HepG2 (cell line): Measurements from ENCODE around the gene LLGL2. TPM values are rescaled to one million over a fixed set of nuclear protein-coding genes. Genes with fewer than 3 reads are reported as not detected.

Experiments used
- ATRX ChIP-seq: sonication (generic); formaldehyde crosslinking; IDR thresholded peaks from 2 replicates; pipeline ENCODE4 v1.4.0; 2020; ENCODE audit warnings: missing genetic modification reagents, borderline replicate concordance
- CHCHD3 ChIP-seq: sonication (generic); formaldehyde crosslinking; IDR thresholded peaks from 2 replicates; pipeline ENCODE4 v1.8.0; 2022; ENCODE audit warnings: mild to moderate bottlenecking, missing genetic modification reagents, moderate library complexity
- EEA1 ChIP-seq: sonication (generic); formaldehyde crosslinking; IDR thresholded peaks from 2 replicates; pipeline ENCODE4 v1.5.1; 2020; ENCODE audit warnings: mild to moderate bottlenecking, missing genetic modification reagents, borderline replicate concordance
- ESRRA ChIP-seq: sonication (generic); formaldehyde crosslinking; IDR thresholded peaks from 2 replicates; pipeline ENCODE4 v1.5.1; 2020; ENCODE audit warnings: mild to moderate bottlenecking, low read depth, missing genetic modification reagents
- FIP1L1 ChIP-seq: fragments of 200-400 bp; formaldehyde crosslinking; IDR thresholded peaks from 2 replicates; pipeline ENCODE4 v1.6.1; 2018; ENCODE audit warnings: low read depth, mild to moderate bottlenecking, low read length, moderate library complexity, borderline replicate concordance; ENCODE audit not compliant: insufficient read depth
- GATA4 ChIP-seq: sonication (generic); IDR thresholded peaks from 2 replicates; pipeline ENCODE4 v1.6.1; 2016; ENCODE audit warnings: antibody characterized with exemption, low read depth, borderline replicate concordance
- GFI1 ChIP-seq: sonication (generic); formaldehyde crosslinking; IDR thresholded peaks from 2 replicates; pipeline ENCODE4 v1.5.0; 2020; ENCODE audit warnings: missing genetic modification reagents, mild to moderate bottlenecking, borderline replicate concordance
- NPAS2 ChIP-seq: sonication (generic); formaldehyde crosslinking; IDR thresholded peaks from 2 replicates; pipeline ENCODE4 v1.8.0; 2022; ENCODE audit warnings: mild to moderate bottlenecking, missing genetic modification reagents, borderline replicate concordance
- NR3C1 ChIP-seq: sonication (generic); formaldehyde crosslinking; IDR thresholded peaks from 2 replicates; pipeline ENCODE4 v1.4.0; 2020; ENCODE audit warnings: missing genetic modification reagents
- PTBP1 ChIP-seq: fragments of 200-400 bp; formaldehyde crosslinking; IDR thresholded peaks from 2 replicates; pipeline ENCODE4 v1.6.1; 2018; ENCODE audit warnings: low read length, low read depth; ENCODE audit not compliant: poor library complexity, severe bottlenecking
- RAD21 ChIP-seq: fragments of 450-650 bp; formaldehyde crosslinking; IDR thresholded peaks from 2 replicates; pipeline ENCODE4 v1.5.0; 2020; ENCODE audit warnings: mild to moderate bottlenecking
- REPIN1 ChIP-seq: sonication (generic); formaldehyde crosslinking; IDR thresholded peaks from 2 replicates; pipeline ENCODE4 v1.8.0; 2022; ENCODE audit warnings: missing genetic modification reagents, low read depth, mild to moderate bottlenecking, borderline replicate concordance
- SNRNP70 ChIP-seq: fragments of 200-400 bp; formaldehyde crosslinking; IDR thresholded peaks from 2 replicates; pipeline ENCODE4 v1.6.1; 2017; ENCODE audit warnings: mild to moderate bottlenecking, low read depth, low read length, moderate library complexity
- SP1 ChIP-seq, 2 experiments: fragments of 450-650 bp in 1 of 2; sonication (generic) in 1 of 2; formaldehyde crosslinking in 1 of 2; IDR thresholded peaks; 2 replicates each; pipeline versions ENCODE4 v1.4.0 to v1.6.1; 2016 to 2020; ENCODE audit warnings: missing genetic modification reagents in 1 of 2
- TSC22D2 ChIP-seq: sonication (generic); formaldehyde crosslinking; IDR thresholded peaks from 2 replicates; pipeline ENCODE4 v1.5.1; 2020; ENCODE audit warnings: missing genetic modification reagents, mild to moderate bottlenecking, borderline replicate concordance
- ZBTB21 ChIP-seq: sonication (generic); formaldehyde crosslinking; IDR thresholded peaks from 2 replicates; pipeline ENCODE4 v1.4.0; 2020; ENCODE audit warnings: missing genetic modification reagents
- ZFAT ChIP-seq: sonication (generic); formaldehyde crosslinking; conservative IDR thresholded peaks from 2 replicates; pipeline ENCODE4 v1.8.1; 2023; ENCODE audit warnings: missing genetic modification reagents, inconsistent platforms
- ZFP36 ChIP-seq: fragments of 150-350 bp; IDR thresholded peaks from 2 replicates; pipeline ENCODE4 v1.6.1; 2018; ENCODE audit warnings: borderline replicate concordance, low read length, low read depth; ENCODE audit not compliant: partially characterized antibody
- ZNF30 ChIP-seq: sonication (generic); formaldehyde crosslinking; IDR thresholded peaks from 2 replicates; pipeline ENCODE4 v1.5.0; 2020; ENCODE audit warnings: mild to moderate bottlenecking, missing genetic modification reagents
- polyA plus RNA-seq, 8 experiments: library from polyadenylated mRNA; depleted of rRNA in 3 of 8; stranded (reverse) in 7 of 8; unstranded in 1 of 8; fragments of >200 nt; fragmentation: Illumina TruSeq in 4 of 8; extraction: Trizol in 4 of 8; gene quantifications; 2 replicates each; pipeline versions ENCODE4 v1.2.1 to v1.2.3, GENCODE V29; 2011 to 2016; ENCODE audit warnings: low read depth in 4 of 8, missing spikeins in 1 of 8, mixed read lengths in 1 of 8; ENCODE audit not compliant: insufficient read depth in 1 of 8
- total RNA-seq, 5 experiments: library from RNA; depleted of rRNA; stranded (reverse); fragments of >200 nt; fragmentation: Illumina TruSeq; extraction: Trizol; gene quantifications; 2 replicates each; pipeline ENCODE4 v1.2.3, GENCODE V29; 2016; ENCODE audit warnings: low read depth in 1 of 5
- TF ChIP-seq, protein P1 (sequence below): sonication (generic); formaldehyde crosslinking; conservative IDR thresholded peaks from 2 replicates; pipeline ENCODE4 v1.8.0; 2022; ENCODE audit warnings: mild to moderate bottlenecking, moderate library complexity, missing genetic modification reagents
- TF ChIP-seq, protein P2 (sequence below): sonication (generic); formaldehyde crosslinking; IDR thresholded peaks from 2 replicates; pipeline ENCODE4 v1.8.1; 2023; ENCODE audit warnings: mild to moderate bottlenecking, inconsistent platforms, moderate library complexity, missing genetic modification reagents, borderline replicate concordance
- TF ChIP-seq, protein P3 (sequence below): sonication (generic); formaldehyde crosslinking; IDR thresholded peaks from 2 replicates; pipeline ENCODE4 v1.5.0; 2020; ENCODE audit warnings: missing genetic modification reagents, mild to moderate bottlenecking, borderline replicate concordance
- TF ChIP-seq, protein P4 (sequence below), 2 experiments: fragments of 450-650 bp in 1 of 2; sonication (generic) in 1 of 2; formaldehyde crosslinking; IDR thresholded peaks; 2 replicates each; pipeline versions ENCODE4 v1.5.0 to v1.8.0; 2020 to 2022; ENCODE audit warnings: mild to moderate bottlenecking in 1 of 2, missing genetic modification reagents in 1 of 2

LLGL2 gene
- total and polyA plus RNA-seq, 2 of the 13 experiments (the other 11 are each of a cell fraction or from before 2014, with no cell fraction given), result 83.0 to 86.7 TPM

DNA sequence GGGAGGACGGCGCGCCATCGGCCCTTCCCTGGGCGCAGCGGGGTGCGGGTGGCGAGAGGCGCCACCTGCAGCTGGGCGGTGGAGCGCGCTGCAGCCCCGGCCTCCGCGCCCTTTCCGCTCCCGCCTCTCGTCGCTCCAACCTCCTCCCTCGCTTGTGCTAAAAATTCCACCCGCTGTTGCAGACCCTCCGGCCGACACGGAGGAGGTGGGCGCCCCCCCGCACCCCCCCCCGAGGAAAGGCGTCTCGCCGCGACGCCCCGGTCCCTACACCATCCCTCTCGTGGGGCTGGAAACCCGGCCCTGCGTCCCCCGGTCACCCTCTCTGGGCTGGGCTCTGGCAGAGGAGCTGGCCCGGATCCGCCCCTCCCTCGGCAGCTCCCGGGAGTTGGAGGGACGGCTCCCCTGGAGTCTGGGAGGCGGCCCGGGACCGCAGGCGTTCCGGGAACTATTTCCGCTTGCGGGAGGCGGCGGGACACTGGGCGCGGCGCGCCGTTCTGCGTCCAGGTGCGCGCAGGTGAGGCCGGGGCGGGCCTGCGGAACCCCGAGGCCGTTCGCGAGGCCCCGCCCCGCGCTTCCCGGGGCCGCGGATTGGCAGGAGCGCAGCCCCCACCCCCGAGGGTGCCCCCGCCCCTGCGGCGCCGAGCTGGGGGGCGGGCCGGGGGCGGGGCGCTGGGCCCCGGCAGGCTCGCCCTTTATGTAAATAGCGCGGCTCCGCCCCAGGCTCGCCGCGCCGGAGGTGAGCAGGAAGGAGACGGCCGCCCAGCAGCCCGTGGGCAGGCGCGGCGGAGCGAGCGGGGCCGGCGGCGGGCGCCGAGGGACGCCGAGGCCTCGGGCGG is at the start of gene LLGL2 (continued):
- TF ChIP-seq, protein P1, sequence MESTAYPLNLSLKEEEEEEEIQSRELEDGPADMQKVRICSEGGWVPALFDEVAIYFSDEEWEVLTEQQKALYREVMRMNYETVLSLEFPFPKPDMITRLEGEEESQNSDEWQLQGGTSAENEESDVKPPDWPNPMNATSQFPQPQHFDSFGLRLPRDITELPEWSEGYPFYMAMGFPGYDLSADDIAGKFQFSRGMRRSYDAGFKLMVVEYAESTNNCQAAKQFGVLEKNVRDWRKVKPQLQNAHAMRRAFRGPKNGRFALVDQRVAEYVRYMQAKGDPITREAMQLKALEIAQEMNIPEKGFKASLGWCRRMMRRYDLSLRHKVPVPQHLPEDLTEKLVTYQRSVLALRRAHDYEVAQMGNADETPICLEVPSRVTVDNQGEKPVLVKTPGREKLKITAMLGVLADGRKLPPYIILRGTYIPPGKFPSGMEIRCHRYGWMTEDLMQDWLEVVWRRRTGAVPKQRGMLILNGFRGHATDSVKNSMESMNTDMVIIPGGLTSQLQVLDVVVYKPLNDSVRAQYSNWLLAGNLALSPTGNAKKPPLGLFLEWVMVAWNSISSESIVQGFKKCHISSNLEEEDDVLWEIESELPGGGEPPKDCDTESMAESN, result peak; percentile 56
- TF ChIP-seq REPIN1, result 0 out of 2 replicates have a peak, but pooled peaks have one; percentile 22
- TF ChIP-seq EEA1 (CRISPR knock-in tag), result peak; percentile 2; the same call in 1 of the 2 replicates
- TF ChIP-seq RAD21 (CRISPR knock-in tag), result peak; percentile 87
- TF ChIP-seq GATA4, result no peak
- TF ChIP-seq TSC22D2 (CRISPR knock-in tag), result no peak
- peak; percentile 73 for TF ChIP-seq PTBP1
- no peak for TF ChIP-seq SP1 (IDR thresholded peaks at IDR 0.05)
- TF ChIP-seq SP1 (CRISPR knock-in tag; IDR thresholded peaks at IDR 0.05), result peak; percentile 49
- TF ChIP-seq, protein P2, sequence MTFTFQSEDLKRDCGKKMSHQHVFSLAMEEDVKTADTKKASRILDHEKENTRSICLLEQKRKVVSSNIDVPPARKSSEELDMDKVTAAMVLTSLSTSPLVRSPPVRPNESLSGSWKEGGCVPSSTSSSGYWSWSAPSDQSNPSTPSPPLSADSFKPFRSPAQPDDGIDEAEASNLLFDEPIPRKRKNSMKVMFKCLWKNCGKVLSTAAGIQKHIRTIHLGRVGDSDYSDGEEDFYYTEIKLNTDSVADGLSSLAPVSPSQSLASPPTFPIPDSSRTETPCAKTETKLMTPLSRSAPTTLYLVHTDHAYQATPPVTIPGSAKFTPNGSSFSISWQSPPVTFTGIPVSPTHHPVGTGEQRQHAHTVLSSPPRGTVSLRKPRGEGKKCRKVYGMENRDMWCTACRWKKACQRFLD, result peak; percentile 84
- TF ChIP-seq, protein P3, sequence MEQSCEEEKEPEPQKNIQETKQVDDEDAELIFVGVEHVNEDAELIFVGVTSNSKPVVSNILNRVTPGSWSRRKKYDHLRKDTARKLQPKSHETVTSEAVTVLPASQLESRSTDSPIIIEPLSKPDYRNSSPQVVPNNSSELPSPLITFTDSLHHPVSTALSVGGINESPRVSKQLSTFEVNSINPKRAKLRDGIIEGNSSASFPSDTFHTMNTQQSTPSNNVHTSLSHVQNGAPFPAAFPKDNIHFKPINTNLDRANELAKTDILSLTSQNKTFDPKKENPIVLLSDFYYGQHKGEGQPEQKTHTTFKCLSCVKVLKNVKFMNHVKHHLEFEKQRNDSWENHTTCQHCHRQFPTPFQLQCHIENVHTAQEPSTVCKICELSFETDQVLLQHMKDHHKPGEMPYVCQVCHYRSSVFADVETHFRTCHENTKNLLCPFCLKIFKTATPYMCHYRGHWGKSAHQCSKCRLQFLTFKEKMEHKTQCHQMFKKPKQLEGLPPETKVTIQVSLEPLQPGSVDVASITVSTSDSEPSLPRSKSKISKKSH, result no peak
- no peak for TF ChIP-seq NR3C1 (CRISPR knock-in tag)
- TF ChIP-seq SNRNP70, result no peak
- no peak for TF ChIP-seq ATRX (CRISPR knock-in tag)
- no peak for TF ChIP-seq CHCHD3 (CRISPR knock-in tag)
- peak; percentile 84 for TF ChIP-seq GFI1
- peak; percentile 79; the same call in 1 of the 2 replicates for TF ChIP-seq ZFAT (CRISPR knock-in tag)
- no peak for TF ChIP-seq ZNF30
- peak; percentile 47; the same call in 1 of the 2 replicates for TF ChIP-seq ESRRA (CRISPR knock-in tag)
- TF ChIP-seq ZBTB21 (CRISPR knock-in tag), result no peak
- no peak for TF ChIP-seq ZFP36
- TF ChIP-seq NPAS2, result no peak
- TF ChIP-seq, protein P4, sequence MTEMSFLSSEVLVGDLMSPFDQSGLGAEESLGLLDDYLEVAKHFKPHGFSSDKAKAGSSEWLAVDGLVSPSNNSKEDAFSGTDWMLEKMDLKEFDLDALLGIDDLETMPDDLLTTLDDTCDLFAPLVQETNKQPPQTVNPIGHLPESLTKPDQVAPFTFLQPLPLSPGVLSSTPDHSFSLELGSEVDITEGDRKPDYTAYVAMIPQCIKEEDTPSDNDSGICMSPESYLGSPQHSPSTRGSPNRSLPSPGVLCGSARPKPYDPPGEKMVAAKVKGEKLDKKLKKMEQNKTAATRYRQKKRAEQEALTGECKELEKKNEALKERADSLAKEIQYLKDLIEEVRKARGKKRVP (CRISPR knock-in tag; IDR thresholded peaks at IDR 0.05), result no peak
- TF ChIP-seq FIP1L1, result no peak
